Parathyroid adenoma (tissue), 2 donors: ENCODE results near the gene LRRC1.
A peak's percentile ranks its signal among the peaks of the same experiment; 100 is the strongest.

Experiments used
- H2AFZ ChIP-seq: fragments of 300-600 bp; sonication (generic); one replicate; pipeline ENCODE4 v1.7.0; 2017; ENCODE audit warnings: antibody characterized with exemption, mild to moderate bottlenecking
- H3K27ac ChIP-seq: fragments of 300-600 bp; sonication (generic); one replicate; pipeline ENCODE4 v1.7.0; 2017
- H3K27me3 ChIP-seq: fragments of 300-600 bp; sonication (generic); one replicate; pipeline ENCODE4 v1.7.0; 2017; ENCODE audit warnings: low read length; ENCODE audit not compliant: control insufficient read depth, insufficient read depth
- H3K36me3 ChIP-seq: fragments of 300-600 bp; sonication (generic); one replicate; pipeline ENCODE4 v1.7.0; 2017; ENCODE audit warnings: low read length; ENCODE audit not compliant: control insufficient read depth, insufficient read depth
- H3K4me1 ChIP-seq: fragments of 300-600 bp; sonication (generic); one replicate; pipeline ENCODE4 v1.7.0; 2017; ENCODE audit warnings: control low read depth
- H3K4me2 ChIP-seq: fragments of 300-600 bp; sonication (generic); one replicate; pipeline ENCODE4 v1.7.0; 2017; ENCODE audit warnings: low read length
- H3K4me3 ChIP-seq: fragments of 300-600 bp; sonication (generic); one replicate; pipeline ENCODE4 v1.7.0; 2017; ENCODE audit warnings: low read depth, low read length
- H3K79me2 ChIP-seq: fragments of 300-600 bp; sonication (generic); one replicate; pipeline ENCODE4 v1.7.0; 2017; ENCODE audit warnings: control low read depth
- H3K9ac ChIP-seq: fragments of 300-600 bp; sonication (generic); one replicate; pipeline ENCODE4 v1.7.0; 2017; ENCODE audit warnings: mild to moderate bottlenecking
- H3K9me3 ChIP-seq: fragments of 300-600 bp; sonication (generic); one replicate; pipeline ENCODE4 v1.7.0; 2017; ENCODE audit warnings: low read length; ENCODE audit not compliant: control insufficient read depth
- TF ChIP-seq, protein P1 (sequence below): fragments of 300-600 bp; sonication (generic); IDR thresholded peaks from one replicate; pipeline ENCODE4 v1.7.0; 2017; ENCODE audit warnings: antibody characterized with exemption, mild to moderate bottlenecking
- donor health status: primary hyperparathyroidism.

Gene LRRC1

GRCh38 chr6:53944091-53944490 is 149.3 kb downstream of the LRRC1 start:
- H3K9ac ChIP-seq, result no peak overlapping the region
- H3K27ac ChIP-seq, result peak overlapping the region; percentile 66
- TF ChIP-seq, protein P1, sequence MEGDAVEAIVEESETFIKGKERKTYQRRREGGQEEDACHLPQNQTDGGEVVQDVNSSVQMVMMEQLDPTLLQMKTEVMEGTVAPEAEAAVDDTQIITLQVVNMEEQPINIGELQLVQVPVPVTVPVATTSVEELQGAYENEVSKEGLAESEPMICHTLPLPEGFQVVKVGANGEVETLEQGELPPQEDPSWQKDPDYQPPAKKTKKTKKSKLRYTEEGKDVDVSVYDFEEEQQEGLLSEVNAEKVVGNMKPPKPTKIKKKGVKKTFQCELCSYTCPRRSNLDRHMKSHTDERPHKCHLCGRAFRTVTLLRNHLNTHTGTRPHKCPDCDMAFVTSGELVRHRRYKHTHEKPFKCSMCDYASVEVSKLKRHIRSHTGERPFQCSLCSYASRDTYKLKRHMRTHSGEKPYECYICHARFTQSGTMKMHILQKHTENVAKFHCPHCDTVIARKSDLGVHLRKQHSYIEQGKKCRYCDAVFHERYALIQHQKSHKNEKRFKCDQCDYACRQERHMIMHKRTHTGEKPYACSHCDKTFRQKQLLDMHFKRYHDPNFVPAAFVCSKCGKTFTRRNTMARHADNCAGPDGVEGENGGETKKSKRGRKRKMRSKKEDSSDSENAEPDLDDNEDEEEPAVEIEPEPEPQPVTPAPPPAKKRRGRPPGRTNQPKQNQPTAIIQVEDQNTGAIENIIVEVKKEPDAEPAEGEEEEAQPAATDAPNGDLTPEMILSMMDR, result no peak
- H3K4me1 ChIP-seq, result peaks cover 17% of the 10 kb centered on the region
- H3K36me3 ChIP-seq, result no peaks in the 10 kb centered on the region
- peak overlapping the region; percentile 81 for H2AFZ ChIP-seq
- no peak overlapping the region for H3K4me3 ChIP-seq
- no peaks in the 10 kb centered on the region for H3K79me2 ChIP-seq
- no peak overlapping the region for H3K4me2 ChIP-seq
- no peaks in the 10 kb centered on the region for H3K9me3 ChIP-seq
- H3K27me3 ChIP-seq, result no peaks in the 10 kb centered on the region

DNA sequence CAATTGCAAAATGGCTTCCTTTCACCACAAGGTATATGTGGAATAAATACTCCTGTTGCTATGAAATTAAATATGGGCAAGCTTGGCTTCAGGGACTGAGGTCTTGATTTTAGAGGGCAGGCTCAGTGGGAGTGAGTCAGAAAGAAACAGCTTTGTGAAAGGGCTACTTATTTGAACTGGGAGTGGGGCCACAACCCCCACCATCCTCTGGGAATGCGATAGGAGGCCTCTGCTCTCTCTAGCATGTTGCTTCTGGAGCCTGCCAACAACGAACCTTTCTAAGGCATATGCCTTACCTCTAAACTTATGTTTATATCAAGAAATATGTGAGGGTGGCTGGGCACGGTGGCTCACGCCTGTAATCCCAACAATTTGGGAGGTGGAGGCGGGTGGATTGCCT is 149.7 kb downstream of the LRRC1 start:
- H3K9ac ChIP-seq, result no peak overlapping the region
- no peaks in the 10 kb centered on the region for H3K36me3 ChIP-seq
- H2AFZ ChIP-seq, result peak overlapping the region; percentile 81
- H3K27ac ChIP-seq, result peak overlapping the region; percentile 66
- H3K4me1 ChIP-seq, result peaks cover 17% of the 10 kb centered on the region
- H3K4me3 ChIP-seq, result no peak overlapping the region
- TF ChIP-seq, protein P1, result no peak
- no peaks in the 10 kb centered on the region for H3K27me3 ChIP-seq
- H3K79me2 ChIP-seq, result no peaks in the 10 kb centered on the region
- H3K4me2 ChIP-seq, result no peak overlapping the region
- no peaks in the 10 kb centered on the region for H3K9me3 ChIP-seq

- Histone ChIP-seq H3K79me2 (no peaks in the 10 kb centered on the region), H3K4me3 (no peak overlapping the region), H3K9ac (no peak overlapping the region), H3K27me3 (no peaks in the 10 kb centered on the region), H3K4me1 (peaks cover 17% of the 10 kb centered on the region), H3K4me2 (no peak overlapping the region), H2AFZ (no peak overlapping the region), H3K9me3 (no peaks in the 10 kb centered on the region), H3K27ac (no peak overlapping the region), H3K36me3 (no peaks in the 10 kb centered on the region)
- TF ChIP-seq, protein P1, result no peak
Measured at GRCh38 chr6:53945765-53946407, 151.1 kb downstream of the LRRC1 start.

DNA sequence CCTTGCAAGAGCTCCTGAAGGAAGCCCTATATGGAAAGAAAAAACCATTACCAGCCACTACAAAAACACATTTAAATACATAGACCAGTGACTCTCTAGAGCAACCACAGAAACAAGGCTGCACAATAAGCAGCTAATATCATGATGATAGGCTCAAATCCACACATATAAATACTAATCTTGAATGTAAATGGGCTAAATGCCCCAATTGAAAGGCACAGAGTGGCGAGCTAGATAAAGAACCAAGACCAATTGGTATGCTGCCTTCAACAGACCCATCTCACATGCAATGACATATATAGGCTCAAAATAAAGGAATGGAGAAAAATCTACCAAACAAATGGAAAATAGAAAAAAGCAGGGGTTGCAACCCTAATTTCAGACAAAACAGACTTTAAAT is 153.0 kb downstream of the LRRC1 start:
- H2AFZ ChIP-seq, result no peak overlapping the region
- no peak overlapping the region for H3K27ac ChIP-seq
- TF ChIP-seq, protein P1, result no peak
- H3K4me3 ChIP-seq, result no peak overlapping the region
- H3K36me3 ChIP-seq, result no peaks in the 10 kb centered on the region
- no peak overlapping the region for H3K4me2 ChIP-seq
- H3K27me3 ChIP-seq, result no peaks in the 10 kb centered on the region
- H3K4me1 ChIP-seq, result peaks cover 16% of the 10 kb centered on the region
- H3K9me3 ChIP-seq, result no peaks in the 10 kb centered on the region
- no peaks in the 10 kb centered on the region for H3K79me2 ChIP-seq
- H3K9ac ChIP-seq, result no peak overlapping the region

GRCh38 chr6:53951383-53951782 is 156.6 kb downstream of the LRRC1 start:
- Histone ChIP-seq H3K27me3 (no peaks in the 10 kb centered on the region), H3K79me2 (no peaks in the 10 kb centered on the region), H3K9ac (no peak overlapping the region), H3K27ac (no peak overlapping the region), H3K4me3 (no peak overlapping the region), H3K4me2 (no peak overlapping the region), H2AFZ (no peak overlapping the region), H3K4me1 (no peaks in the 10 kb centered on the region), H3K9me3 (no peaks in the 10 kb centered on the region), H3K36me3 (no peaks in the 10 kb centered on the region)
- TF ChIP-seq, protein P1, result no peak
